ENCODE data around the gene ADAMTS2. TPM values are rescaled to one million over a fixed set of nuclear protein-coding genes. Genes with fewer than 3 reads are reported as not detected.

The ADAMTS2 gene
- total RNA-seq, result 37.9 and 39.7 TPM in 2 replicates

DNA sequence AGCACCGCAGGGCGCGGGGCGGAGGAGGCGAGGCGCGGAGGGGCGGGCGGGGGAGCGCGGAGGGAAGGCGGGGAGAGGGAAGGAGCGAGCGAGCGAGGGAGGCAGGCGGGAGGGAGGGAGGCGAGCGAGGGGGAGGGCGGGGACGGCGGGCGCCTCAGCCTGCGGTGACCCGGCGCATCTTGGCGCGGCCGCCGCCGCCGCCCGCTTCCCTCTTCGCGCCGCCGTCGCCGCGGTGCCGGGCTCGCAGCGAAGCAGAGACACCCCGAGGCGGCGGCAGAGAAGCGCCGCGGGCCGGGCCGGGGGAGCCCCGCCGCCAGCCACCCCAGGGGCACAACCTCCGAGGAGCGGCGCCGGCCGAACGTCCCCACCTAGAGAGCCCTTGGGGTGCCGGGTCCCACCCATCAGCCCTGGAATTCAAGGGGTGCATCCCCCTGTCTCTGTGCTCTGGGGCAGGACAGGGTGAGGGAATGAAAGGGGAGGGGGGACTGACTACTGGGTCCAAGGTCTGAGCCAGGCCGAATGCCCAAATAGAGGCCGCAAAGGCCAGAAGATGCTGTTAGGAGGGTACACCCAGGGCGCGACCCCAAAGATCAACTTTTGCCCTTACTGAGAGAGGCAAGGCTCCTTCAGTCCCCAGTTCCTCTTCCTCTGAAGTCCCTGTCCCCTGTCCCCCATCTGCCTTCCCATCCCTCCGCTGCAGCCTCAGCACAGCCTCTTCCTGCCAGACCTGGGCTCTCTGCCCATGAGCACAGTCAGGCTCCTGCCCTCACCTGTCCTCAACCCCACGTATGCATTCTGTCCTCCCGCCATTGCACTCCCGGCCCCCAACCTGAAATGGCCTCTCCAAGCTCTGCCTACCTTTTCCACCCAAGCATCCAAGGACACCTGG is at the start of gene ADAMTS2:
Gene ADAMTS2, minus strand, starts transcription at position 29 of the 889 bp plus-strand sequence. CDS start 133 bp downstream, outside the sequence.

Small RNA genes lying within 50 kb of the gene (small RNA-seq; reads per million reads assigned to genes)
- not detected for gene AC109479.2

Other genes with a start within 250 kb of the ADAMTS2 start
- 36.2 and 39.3 TPM in 2 replicates for gene RUFY1, start 205.1 kb upstream of the ADAMTS2 start, total RNA-seq

Data from subcutaneous preadipocyte (primary cell).